Colonic mucosa (tissue), 4 donors: ENCODE data around the gene RPRML. TPM values are rescaled to one million over a fixed set of nuclear protein-coding genes. Genes with fewer than 3 reads are reported as not detected.

Experiments
- DNase-seq: peaks from one replicate; pipeline ENCODE4 v3.0.0-alpha.2; 2020
- H3K27ac ChIP-seq: fragments of 200-600 bp; one replicate; pipeline ENCODE4 v1.8.0; 2021
- H3K27me3 ChIP-seq: fragments of 200-600 bp; one replicate; pipeline ENCODE4 v1.8.0; 2021
- H3K36me3 ChIP-seq: fragments of 200-600 bp; one replicate; pipeline ENCODE4 v1.8.0; 2021
- H3K4me1 ChIP-seq: fragments of 200-600 bp; one replicate; pipeline ENCODE4 v1.8.0; 2021; ENCODE audit warnings: mild to moderate bottlenecking
- H3K4me3 ChIP-seq: fragments of 200-600 bp; one replicate; pipeline ENCODE4 v1.8.0; 2021
- H3K9ac ChIP-seq, 2 donors: one replicate each; pipeline ENCODE4 v1.7.0; 2013; ENCODE audit warnings: control low read depth in 2 of 2, low read depth in 2 of 2, low read length in 2 of 2
- H3K9me3 ChIP-seq: fragments of 200-600 bp; one replicate; pipeline ENCODE4 v1.8.0; 2021
- CTCF ChIP-seq: fragments of 200-600 bp; IDR thresholded peaks from one replicate; pipeline ENCODE4 v1.8.0; 2022; ENCODE audit warnings: antibody characterized with exemption, mild to moderate bottlenecking
- intact Hi-C: fragments of 100-400 bp; cut with DNase I; formaldehyde crosslinking; loops from one replicate; pipeline ENCODE4 v1.14.1; 2022
- total RNA-seq, 2 donors: library from RNA; stranded (reverse); fragmentation: NEBNext Ultra II Directional in 1 of 2; extraction: Animal tissue kit (Norgen Biotek cat#: 25700) in 1 of 2; gene quantifications; one replicate each; pipeline ENCODE4 v1.2.1, GENCODE V29; 2021
- donor health status: healthy.
- donor health status: DM: no; HTN: no; CAD: no.
- donor health status: DM: no; HTN: no; CAD: no.

Gene RPRML
- total RNA-seq, 2 donors from 2014 or later, result not detected

GRCh38 chr17:46947216-46947615, 31.8 kb downstream of the RPRML start:
- Histone ChIP-seq H3K9ac (no peak overlapping the region), H3K36me3 (no peaks in the 10 kb centered on the region), H3K4me1 (no peaks in the 10 kb centered on the region), H3K4me3 (no peak overlapping the region), H3K27ac (no peak overlapping the region), H3K27me3 (no peaks in the 10 kb centered on the region), H3K9me3 (no peaks in the 10 kb centered on the region)
- TF ChIP-seq CTCF, result no peak
- intact Hi-C loops, result no loop called here
- no peak for DNase-seq

- Histone ChIP-seq H3K36me3 (no peaks in the 10 kb centered on the region), H3K9me3 (no peaks in the 10 kb centered on the region), H3K27me3 (no peaks in the 10 kb centered on the region), H3K27ac (no peak overlapping the region), H3K4me3 (no peak overlapping the region), H3K9ac (no peak overlapping the region), H3K4me1 (no peaks in the 10 kb centered on the region)
- intact Hi-C loops, result loop anchor here (5.0 kb wide), 1 partner anchor 103 kb away; no protein-coding TSS in a partner anchor
- no peak for TF ChIP-seq CTCF
- no peak for DNase-seq
Measured at GRCh38 chr17:46944931-46945330, 34.1 kb downstream of the RPRML start.

GRCh38 chr17:46943501-46944393, 35.3 kb downstream of the RPRML start:
- no peaks in the 10 kb centered on the region for H3K9me3 ChIP-seq
- no peak for DNase-seq
- H3K27ac ChIP-seq, result no peak overlapping the region
- intact Hi-C loops, result loop anchor here (2.0 to 5.0 kb wide), 2 partner anchors 57 to 101 kb away; no protein-coding TSS in a partner anchor
- no peak overlapping the region for H3K9ac ChIP-seq
- no peaks in the 10 kb centered on the region for H3K4me1 ChIP-seq
- no peak overlapping the region for H3K4me3 ChIP-seq
- no peaks in the 10 kb centered on the region for H3K27me3 ChIP-seq
- TF ChIP-seq CTCF, result no peak
- peaks cover 9% of the 10 kb centered on the region for H3K36me3 ChIP-seq

GRCh38 chr17:46943218-46943500, 35.9 kb downstream of the RPRML start:
- no peak overlapping the region for H3K27ac ChIP-seq
- intact Hi-C loops, result loop anchor here (2.0 to 5.0 kb wide), 2 partner anchors 58 to 101 kb away; no protein-coding TSS in a partner anchor

More at GRCh38 chr17:46943218-46943500, 35.9 kb downstream of the RPRML start:
- Histone ChIP-seq H3K36me3 (peaks cover 9% of the 10 kb centered on the region), H3K27me3 (no peaks in the 10 kb centered on the region), H3K9ac (no peak overlapping the region), H3K4me1 (no peaks in the 10 kb centered on the region), H3K4me3 (no peak overlapping the region), H3K9me3 (no peaks in the 10 kb centered on the region)
- no peak for TF ChIP-seq CTCF
- DNase-seq, result no peak
